Aortic smooth muscle cell (primary cell): ENCODE results near the gene CNTNAP5. TPM values are rescaled to one million over a fixed set of nuclear protein-coding genes. Genes with fewer than 3 reads are reported as not detected.

Experiments
- total RNA-seq: library from RNA; depleted of rRNA; stranded (reverse); fragments of >200 nt; gene quantifications from 2 replicates; pipeline ENCODE4 v1.2.3, GENCODE V29; 2014

Gene CNTNAP5
- total RNA-seq, result not detected in 2 replicates

DNA sequence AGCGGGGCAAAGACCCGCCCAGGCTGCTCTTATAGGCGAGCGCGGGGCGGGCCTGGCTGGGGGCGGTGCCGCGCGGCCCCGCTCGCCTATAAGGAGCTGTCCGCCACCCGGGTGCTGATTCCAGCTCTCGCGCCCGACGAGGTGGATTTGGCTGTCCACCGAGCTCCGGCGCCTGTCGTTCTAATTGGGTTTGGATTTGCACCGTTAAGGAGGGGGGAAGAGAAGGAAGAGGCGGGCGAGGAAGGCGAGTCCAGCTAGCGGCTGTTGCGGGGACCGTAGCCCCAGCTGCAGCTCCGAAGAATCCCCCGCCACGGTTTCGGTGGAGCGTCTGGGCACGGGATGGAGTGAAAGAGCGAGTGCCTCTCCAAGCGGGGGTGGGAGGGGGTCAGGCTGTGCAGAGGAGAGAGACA lies at the start of gene CNTNAP5:
CNTNAP5 (plus strand) TSS at position 117 of the 410 bp plus-strand sequence. CDS start 364 bp downstream, outside the sequence.

